Uterus (tissue), 4 donors: Measurements from ENCODE around the gene NKX2-1. TPM values are rescaled to one million over a fixed set of nuclear protein-coding genes. Genes with fewer than 3 reads are reported as not detected.

Experiments used
- DNase-seq, 2 donors: peaks; one replicate each; pipeline ENCODE4 v3.0.0-alpha.2; 2019 to 2020
- H3K27ac ChIP-seq, 2 donors: fragments of 200-600 bp; sonication (generic); 1 replicate in 1 of 2; 2 replicates in 1 of 2; pipeline ENCODE4 v1.5.1; 2016 to 2018
- H3K27me3 ChIP-seq, 2 donors: fragments of 200-600 bp; sonication (generic); one replicate each; pipeline ENCODE4 v1.5.1; 2018 to 2019; ENCODE audit warnings: control low read depth in 1 of 2
- H3K36me3 ChIP-seq, 2 donors: fragments of 200-600 bp; sonication (generic); one replicate each; pipeline ENCODE4 v1.5.1; 2019; ENCODE audit warnings: control low read depth in 1 of 2
- H3K4me1 ChIP-seq, 2 donors: fragments of 200-600 bp; sonication (generic); one replicate each; pipeline ENCODE4 v1.5.1; 2018 to 2019; ENCODE audit warnings: control low read depth in 1 of 2
- H3K4me3 ChIP-seq, 2 donors: fragments of 200-600 bp; sonication (generic); 1 replicate in 1 of 2; 2 replicates in 1 of 2; pipeline ENCODE4 v1.5.1; 2018 to 2019; ENCODE audit warnings: mild to moderate bottlenecking in 1 of 2
- H3K9me3 ChIP-seq, 2 donors: fragments of 200-600 bp; sonication (generic); one replicate each; pipeline ENCODE4 v1.5.1; 2019; ENCODE audit warnings: control low read depth in 1 of 2
- CTCF ChIP-seq, 4 experiments: fragments of 200-600 bp in 2 of 4; fragments of 450-650 bp in 2 of 4; sonication (generic) in 2 of 4; IDR thresholded peaks; one replicate each; pipeline ENCODE4 v1.5.1; 2016 to 2019; ENCODE audit warnings: antibody characterized with exemption in 4 of 4, mild to moderate bottlenecking in 2 of 4, moderate library complexity in 1 of 4
- POLR2A ChIP-seq, 2 donors: fragments of 450-650 bp; IDR thresholded peaks; one replicate each; pipeline ENCODE4 v1.6.1; 2016; ENCODE audit warnings: antibody characterized with exemption in 2 of 2, mild to moderate bottlenecking in 1 of 2, moderate library complexity in 1 of 2
- intact Hi-C: fragments of 100-400 bp; cut with DNase I; formaldehyde crosslinking; loops from one replicate; pipeline ENCODE4 v1.15.1; 2023; ENCODE audit warnings: low total_unique reads
- total RNA-seq, 4 donors: library from RNA; depleted of rRNA in 3 of 4; stranded (reverse); fragments of >200 nt in 3 of 4; gene quantifications; one replicate each; pipeline versions ENCODE4 v1.1.0 to v1.2.4, GENCODE V29; 2014 to 2023
- donor health status: DM: yes; HTN: yes; CAD: no.

Gene NKX2-1
- total RNA-seq, 4 donors from 2014 or later = not detected

- Histone ChIP-seq H3K27ac (no peak overlapping the region), H3K27me3 (peaks cover 5 to 77% of the 10 kb centered on the region in 2 donors), H3K36me3 (no peaks in the 10 kb centered on the region), H3K4me3 (no peak overlapping the region), H3K4me1 (no peaks in the 10 kb centered on the region), H3K9me3 (no peaks in the 10 kb centered on the region)
- no peak for DNase-seq
- intact Hi-C loops = no loop called here
- no peak for TF ChIP-seq CTCF (IDR thresholded peaks at IDR 0.05)
- no peak for TF ChIP-seq POLR2A (IDR thresholded peaks at IDR 0.05)
Measured at GRCh38 chr14:36511981-36512584, 7.9 kb downstream of the NKX2-1 start.

- Histone ChIP-seq H3K27me3 (peaks cover 5 to 88% of the 10 kb centered on the region in 2 donors), H3K36me3 (no peaks in the 10 kb centered on the region), H3K27ac (no peak overlapping the region), H3K4me1 (no peaks in the 10 kb centered on the region), H3K9me3 (no peaks in the 10 kb centered on the region), H3K4me3 (no peak overlapping the region)
- DNase-seq = no peak
- TF ChIP-seq POLR2A (IDR thresholded peaks at IDR 0.05) = no peak
- intact Hi-C loops = no loop called here
Measured at GRCh38 chr14:36510874-36511273, 9.2 kb downstream of the NKX2-1 start.

DNA sequence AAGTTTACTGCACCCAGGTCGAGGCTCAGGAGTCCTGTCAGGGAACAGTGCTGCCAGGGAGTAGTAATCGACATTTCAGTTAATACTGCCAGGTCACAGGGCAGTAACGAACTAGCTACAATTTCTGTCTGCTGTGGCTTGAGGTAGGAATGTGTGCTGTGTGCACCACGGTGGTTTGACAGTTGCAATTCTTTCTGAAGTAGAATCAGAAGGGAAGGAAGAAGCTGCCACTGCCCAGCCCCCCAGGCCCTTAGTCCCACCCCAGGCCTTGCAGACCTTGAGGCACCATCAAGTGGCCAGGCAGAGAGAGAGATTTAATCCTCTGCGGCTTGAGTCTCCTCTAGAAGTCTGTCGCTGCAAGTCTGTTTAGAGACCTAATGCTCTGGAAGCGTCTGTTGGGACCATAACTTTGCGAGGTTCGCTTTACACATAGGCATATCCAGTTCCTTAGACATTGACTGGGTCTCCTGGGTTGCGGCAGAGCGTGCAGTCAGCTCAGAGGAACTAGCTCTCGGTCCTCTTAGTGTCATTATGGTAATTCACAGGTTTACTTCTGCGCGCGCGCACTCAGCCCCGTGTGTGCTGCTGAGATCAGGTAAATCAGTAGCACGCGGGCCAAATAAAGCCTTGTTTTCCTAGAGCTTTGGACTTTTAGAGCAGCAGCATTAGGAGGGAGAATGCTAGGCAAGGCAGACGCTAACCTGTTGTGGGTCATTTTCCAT, 9.8 kb downstream of the NKX2-1 start:
- DNase-seq = no peak
- Histone ChIP-seq H3K4me1 (no peaks in the 10 kb centered on the region), H3K4me3 (no peak overlapping the region), H3K9me3 (no peaks in the 10 kb centered on the region), H3K36me3 (no peaks in the 10 kb centered on the region), H3K27ac (no peak overlapping the region), H3K27me3 (peaks cover 5 to 87% of the 10 kb centered on the region in 2 donors)
- no peak for TF ChIP-seq POLR2A (IDR thresholded peaks at IDR 0.05)
- TF ChIP-seq CTCF (IDR thresholded peaks at IDR 0.05) = no peak
- intact Hi-C loops = no loop called here

DNA sequence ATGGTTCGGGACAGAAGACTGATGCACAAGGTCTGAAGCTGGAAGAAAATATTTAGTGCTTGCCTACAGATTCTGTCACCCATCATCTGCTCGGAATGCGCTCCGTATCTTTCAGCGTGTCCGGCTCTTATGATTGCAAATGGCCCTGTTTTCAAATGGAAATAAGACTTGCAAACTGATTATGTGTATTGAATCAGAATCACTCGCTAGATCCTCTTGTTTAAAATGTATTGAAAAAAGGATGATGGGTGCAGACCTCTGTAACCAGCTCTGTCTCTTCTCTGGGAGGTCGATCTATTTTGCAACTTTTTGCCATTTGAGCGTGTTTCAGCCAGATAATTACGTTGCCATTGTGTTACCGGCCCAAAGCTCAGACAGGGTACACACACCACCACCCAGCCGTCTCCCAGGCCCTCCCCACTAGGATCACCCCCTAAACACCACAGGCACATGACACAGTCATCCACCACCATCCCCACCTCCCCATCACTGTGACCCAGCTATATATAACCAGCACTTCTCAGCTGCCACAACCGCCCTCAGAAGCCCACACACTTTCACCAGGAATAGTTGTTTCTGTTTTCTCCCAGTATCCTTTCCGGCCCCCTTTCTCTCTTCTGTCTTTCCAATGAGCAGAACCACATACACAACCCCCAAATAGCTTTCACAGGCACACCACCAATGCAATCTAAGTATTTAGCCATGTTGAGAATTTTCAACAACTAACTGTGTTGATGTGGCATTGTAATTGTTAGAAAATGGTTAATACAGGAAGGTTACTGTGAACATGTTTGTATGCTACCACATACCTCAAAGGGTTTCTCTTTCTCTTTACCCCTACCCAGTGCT, 10.7 kb downstream of the NKX2-1 start:
- no peak for TF ChIP-seq CTCF (IDR thresholded peaks at IDR 0.05)
- TF ChIP-seq POLR2A (IDR thresholded peaks at IDR 0.05) = no peak
- Histone ChIP-seq H3K4me3 (no peak overlapping the region), H3K36me3 (no peaks in the 10 kb centered on the region), H3K27ac (no peak overlapping the region), H3K27me3 (peaks cover 0 to 89% of the 10 kb centered on the region in 2 donors), H3K9me3 (no peaks in the 10 kb centered on the region), H3K4me1 (no peaks in the 10 kb centered on the region)
- DNase-seq = no peak
- intact Hi-C loops = no loop called here

DNA sequence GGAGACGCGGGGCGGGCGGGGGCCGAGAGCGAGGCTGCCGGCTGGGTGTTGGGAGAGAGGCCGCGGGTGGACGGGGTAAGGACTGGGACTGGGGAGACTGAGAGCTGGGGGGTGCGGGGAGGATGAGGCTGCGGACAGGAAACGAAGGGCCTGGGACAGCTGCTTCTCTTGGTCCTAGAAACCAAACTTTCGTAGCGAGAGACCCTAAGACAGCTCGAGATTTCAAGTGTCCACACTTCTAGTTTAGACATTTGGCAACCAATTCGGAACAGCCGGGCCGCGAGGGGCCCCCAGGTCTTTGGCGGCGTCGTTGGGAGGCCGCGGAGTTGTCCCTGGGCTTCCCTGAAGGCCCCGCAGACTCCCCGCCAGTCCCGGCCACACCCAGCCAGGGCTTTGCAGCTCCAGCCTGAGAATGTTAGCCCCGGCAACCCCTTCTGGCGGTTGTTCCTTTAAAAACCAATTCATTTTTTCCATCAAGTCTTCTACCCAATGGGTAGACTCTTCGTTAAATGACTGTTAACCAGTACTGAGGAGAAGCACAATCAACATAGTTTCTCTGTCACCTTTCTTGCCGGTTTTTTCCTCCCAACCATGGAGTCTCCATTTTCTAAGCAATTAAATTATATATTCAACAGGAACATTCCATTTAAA, 11.5 kb downstream of the NKX2-1 start:
- H3K27ac ChIP-seq = no peak overlapping the region
- intact Hi-C loops = no loop called here
- H3K4me3 ChIP-seq = no peak overlapping the region

More for the DNA sequence above, 11.5 kb downstream of the NKX2-1 start:
- no peak for DNase-seq
- Histone ChIP-seq H3K27me3 (peaks cover 0 to 86% of the 10 kb centered on the region in 2 donors), H3K4me1 (peaks cover 0 to 5% of the 10 kb centered on the region in 2 donors), H3K9me3 (no peaks in the 10 kb centered on the region), H3K36me3 (no peaks in the 10 kb centered on the region)
- TF ChIP-seq CTCF (IDR thresholded peaks at IDR 0.05) (no peak), POLR2A (IDR thresholded peaks at IDR 0.05) (no peak)
